Dedifferentiated amniotic fluid mesenchymal stem cell (primary cell): ENCODE results near the gene HBE1.
"Not testable (repeated sequence)": the region's sequence is repeated elsewhere in the genome, so short reads cannot be mapped to it uniquely, and the experiment has no call there.

Experiments
- DNase-seq: peaks from one replicate; pipeline ENCODE4 v3.0.0-alpha.2; 2016; ENCODE audit errors: extremely low spot score

Gene HBE1

DNA sequence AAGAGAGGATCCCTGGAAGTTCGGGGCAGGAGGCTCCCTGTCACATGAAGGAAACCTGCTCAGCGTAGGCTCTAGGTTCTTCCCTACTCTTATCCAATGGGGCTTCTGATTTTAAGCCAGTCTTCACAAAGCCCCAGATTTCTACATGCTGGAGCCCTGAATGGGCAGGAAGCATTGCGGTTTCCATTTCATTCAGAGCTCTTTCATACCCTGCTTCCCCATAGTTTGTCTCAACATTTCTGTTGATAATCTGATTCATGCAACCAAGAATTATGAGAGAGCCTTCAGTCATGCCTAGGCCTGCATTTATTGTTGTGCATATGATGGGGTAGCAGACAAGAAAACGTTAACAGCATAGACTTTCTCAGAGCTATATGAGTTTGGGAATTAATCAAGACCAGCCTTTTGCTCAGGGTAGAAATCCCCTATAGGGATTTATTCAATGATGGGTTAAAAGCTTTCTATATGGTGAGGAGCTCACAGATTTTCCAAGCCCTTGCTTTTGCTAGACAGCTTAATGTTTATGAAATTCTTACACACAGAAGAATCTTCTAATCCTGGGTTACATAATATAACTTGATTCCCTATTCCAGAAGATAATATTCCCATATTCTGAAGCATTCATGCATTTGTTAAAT lies 16.1 kb upstream of the HBE1 start:
- DNase-seq, result no peak

DNA sequence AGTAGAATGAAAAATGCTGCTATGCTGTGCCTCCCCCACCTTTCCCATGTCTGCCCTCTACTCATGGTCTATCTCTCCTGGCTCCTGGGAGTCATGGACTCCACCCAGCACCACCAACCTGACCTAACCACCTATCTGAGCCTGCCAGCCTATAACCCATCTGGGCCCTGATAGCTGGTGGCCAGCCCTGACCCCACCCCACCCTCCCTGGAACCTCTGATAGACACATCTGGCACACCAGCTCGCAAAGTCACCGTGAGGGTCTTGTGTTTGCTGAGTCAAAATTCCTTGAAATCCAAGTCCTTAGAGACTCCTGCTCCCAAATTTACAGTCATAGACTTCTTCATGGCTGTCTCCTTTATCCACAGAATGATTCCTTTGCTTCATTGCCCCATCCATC lies 14.9 kb upstream of the HBE1 start:
- DNase-seq, result no peak

GRCh38 chr11:5283882-5284281 lies 14.1 kb upstream of the HBE1 start:
- no peak for DNase-seq

DNA sequence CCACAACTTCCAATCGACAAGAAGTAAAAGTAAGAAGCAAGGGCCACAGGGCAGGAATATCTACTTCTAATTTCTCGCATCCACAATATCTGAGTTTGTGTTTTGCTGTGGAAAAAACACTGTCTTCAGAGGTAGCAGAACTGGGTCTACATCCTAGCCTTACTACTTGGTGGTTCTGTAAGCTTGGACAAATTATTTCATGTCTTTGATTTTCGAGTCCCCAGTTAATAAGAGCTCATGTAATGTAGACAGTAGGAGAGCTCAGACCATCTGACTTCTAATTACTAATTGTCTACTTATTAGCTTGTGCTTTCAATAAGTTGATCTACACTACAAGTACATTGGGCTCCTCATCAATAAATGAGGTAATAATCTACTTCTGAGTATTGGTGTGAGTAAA lies 13.3 kb upstream of the HBE1 start:
- no peak for DNase-seq

DNA sequence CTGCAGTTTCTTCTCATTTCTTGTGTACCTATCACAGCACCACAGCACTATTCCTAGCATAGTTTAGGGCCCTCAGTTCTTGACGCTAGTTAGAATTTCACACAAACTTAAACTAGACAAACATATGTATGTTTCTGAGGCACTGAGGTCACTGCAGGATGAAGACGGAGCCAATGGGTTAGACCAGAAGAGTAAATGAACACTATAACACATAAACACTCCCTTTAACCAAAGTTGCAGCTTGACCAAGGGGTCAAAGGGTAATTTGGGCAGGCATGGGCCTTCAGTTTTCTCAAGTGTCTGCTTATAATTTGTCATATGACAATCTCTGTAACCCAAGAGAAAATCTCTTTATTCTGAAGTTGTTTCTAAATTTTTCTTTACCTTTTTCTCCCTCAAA lies 12.9 kb upstream of the HBE1 start:
- DNase-seq, result no peak

DNA sequence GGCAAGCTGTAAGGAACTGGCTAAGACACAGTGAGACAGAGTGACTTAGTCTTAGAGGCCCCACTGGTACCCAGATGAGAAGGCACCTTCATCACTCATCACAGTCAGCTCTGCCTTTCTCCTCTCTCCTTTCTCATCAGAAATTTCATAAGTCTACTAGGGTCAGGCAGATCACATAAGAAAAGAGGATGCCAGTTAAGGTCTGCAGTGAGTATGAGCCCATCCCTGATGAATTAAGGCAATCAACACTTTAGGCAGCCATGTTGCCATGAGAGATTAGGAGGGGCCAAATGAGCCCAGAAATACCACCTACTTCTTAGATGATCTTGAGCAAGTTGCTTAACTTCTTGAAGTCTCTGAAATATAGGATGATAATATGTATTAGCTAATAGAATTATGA lies 11.9 kb upstream of the HBE1 start:
- no peak for DNase-seq

- peak; percentile 97 for DNase-seq
These were observed 10.9 kb upstream of the HBE1 start for GRCh38 chr11:5280582-5281102.

DNA sequence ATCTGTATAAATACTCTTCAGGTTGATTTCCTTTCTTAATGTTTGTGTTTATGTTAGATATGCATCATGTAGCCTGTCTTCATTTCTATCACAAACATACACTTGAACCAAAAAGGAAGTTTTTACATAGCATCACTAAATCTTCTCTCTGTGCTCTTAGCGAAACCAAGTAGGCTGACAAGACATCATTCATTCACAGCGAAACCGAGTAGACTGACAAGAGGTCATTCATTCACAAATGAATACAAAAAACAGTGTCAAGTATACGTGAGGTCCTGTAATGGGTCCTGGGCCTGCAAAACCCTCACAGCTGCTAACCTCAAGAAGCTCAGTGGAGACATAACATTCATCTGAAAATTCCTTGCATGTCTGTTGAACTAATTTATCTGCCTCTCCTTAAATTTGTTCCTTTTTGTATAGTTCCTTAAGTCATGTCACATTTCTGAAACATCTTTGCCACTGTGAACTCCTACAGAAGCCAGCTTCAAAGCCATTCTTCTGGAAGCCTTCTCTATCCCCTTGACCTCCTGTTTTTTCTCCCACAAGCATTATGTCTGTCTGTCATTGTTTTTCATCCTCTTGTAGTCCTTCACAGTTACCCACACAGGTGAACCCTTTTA lies 9.8 kb upstream of the HBE1 start:
- DNase-seq, result no peak

GRCh38 chr11:5277807-5278382 lies 8.2 kb upstream of the HBE1 start:
- no peak for DNase-seq

GRCh38 chr11:5276697-5277096 lies 7.0 kb upstream of the HBE1 start:
- no peak for DNase-seq

- DNase-seq, result no peak
These were observed 5.8 kb upstream of the HBE1 start for GRCh38 chr11:5275369-5276110.

GRCh38 chr11:5274395-5274794 lies 4.7 kb upstream of the HBE1 start:
- DNase-seq, result no peak

DNA sequence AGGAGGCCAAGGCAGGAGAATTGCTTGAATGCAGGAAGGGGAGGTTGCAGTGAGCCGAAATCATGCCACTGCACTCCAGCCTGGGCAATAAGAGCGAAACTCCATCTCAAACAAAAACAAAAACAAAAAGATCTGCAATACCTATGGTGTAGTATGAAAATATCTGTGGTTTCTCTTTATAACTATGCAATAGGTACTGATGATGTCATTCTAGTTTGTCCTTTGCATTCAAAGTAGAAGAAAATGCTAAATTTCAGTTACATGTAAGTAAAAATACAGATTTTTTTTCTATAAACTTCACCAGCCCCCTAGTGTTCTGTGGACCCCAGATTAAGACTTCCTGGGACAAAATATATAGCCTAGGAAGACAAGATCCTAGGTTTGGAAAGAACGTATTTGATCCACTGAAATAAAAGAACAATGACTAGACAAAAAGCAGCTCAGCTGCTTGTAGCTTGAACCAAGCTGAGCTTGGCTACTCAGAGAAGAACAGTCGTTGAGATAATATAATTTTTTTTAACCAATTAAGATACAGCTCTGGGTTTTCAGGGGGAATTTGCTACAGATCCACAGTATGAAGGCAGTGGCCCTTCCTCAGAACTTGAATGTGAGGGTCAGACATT lies 2.8 kb upstream of the HBE1 start:
- DNase-seq, result no peak

GRCh38 chr11:5267033-5267563 lies 2.6 kb downstream of the HBE1 start:
- no peak for DNase-seq

GRCh38 chr11:5266609-5267008 lies 3.1 kb downstream of the HBE1 start:
- no peak for DNase-seq

DNA sequence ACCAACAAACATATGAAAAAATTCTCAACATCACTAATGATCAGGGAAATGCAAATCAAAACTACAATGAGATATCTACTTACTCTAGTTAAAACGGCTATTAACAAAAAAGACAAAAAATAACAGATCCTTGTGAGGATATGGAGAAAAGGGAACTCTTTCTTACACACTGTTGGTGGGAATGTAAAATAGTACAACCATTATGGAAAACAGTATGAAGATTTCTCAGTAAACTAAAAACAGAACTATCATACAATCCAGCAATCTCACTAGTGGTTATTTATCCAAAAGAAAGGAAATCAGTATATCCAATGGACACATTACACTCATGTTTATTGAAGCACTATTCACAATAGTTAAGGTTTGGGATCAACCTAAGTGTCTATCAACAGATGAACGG lies 3.9 kb downstream of the HBE1 start:
- DNase-seq, result no peak

GRCh38 chr11:5258543-5259262 lies 11.0 kb downstream of the HBE1 start:
- no peak for DNase-seq

DNA sequence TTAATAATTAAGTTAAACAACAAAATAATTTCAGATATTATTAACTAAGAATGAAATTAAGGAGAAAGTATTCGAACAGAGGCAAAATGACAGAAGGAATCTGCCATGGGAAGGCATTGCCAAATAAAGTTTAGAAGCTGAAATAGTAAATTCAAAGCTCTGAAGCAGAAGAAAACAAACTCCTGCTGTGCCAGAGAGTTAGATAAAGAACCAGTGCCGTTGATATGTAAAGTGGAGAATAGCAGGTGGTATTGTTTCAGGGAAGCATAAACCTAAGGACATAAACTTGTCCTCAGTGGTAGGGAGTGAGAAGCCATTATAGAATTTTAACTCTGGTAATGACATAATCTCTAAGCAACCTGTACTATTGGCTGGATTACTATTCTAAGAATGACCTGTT lies 12.4 kb downstream of the HBE1 start:
- no peak for DNase-seq

DNA sequence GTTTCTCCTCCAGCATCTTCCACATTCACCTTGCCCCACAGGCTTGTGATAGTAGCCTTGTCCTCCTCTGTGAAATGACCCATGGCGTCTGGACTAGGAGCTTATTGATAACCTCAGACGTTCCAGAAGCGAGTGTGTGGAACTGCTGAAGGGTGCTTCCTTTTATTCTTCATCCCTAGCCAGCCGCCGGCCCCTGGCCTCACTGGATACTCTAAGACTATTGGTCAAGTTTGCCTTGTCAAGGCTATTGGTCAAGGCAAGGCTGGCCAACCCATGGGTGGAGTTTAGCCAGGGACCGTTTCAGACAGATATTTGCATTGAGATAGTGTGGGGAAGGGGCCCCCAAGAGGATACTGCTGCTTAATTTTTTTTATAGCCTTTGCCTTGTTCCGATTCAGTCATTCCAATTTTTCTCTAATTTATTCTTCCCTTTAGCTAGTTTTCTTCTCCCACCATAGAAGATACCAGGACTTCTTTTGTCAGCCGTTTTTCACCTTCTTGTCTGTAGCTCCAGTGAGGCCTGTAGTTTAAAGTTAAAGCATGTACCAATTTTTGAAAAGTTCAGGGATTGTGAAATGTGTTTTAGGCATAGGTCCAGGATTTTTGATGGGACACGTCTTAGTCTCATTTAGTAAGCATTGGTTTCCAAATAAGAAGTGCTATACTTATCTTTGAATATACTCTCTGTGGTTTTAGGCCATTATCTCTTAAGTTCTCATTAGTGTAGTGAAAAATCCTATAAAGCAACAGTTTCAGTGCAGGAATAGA lies 14.9 kb downstream of the HBE1 start, which contains the start of gene HBG2:
Gene HBG2, minus strand, starts transcription at position 136 of the 768 bp plus-strand sequence. Its CDS starts 53 bp downstream, at position 83.
- not testable (repeated sequence) for DNase-seq

DNA sequence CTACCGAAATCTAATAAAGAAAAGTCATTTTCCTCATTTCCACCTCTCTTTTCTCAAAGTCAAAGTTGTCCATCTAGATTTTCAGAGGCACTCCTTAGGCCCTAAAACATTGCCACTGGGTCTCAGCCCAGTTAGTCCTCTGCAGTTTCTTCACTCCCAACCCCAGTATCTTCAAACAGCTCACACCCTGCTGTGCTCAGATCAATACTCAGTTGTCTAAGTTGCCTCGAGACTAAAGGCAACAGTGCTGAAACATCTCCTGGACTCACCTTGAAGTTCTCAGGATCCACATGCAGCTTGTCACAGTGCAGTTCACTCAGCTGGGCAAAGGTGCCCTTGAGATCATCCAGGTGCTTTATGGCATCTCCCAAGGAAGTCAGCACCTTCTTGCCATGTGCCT lies 15.7 kb downstream of the HBE1 start:
- not testable (repeated sequence) for DNase-seq
